C4-2B (cell line): ENCODE data around the gene CRYZL1.
"Not testable (repeated sequence)": the region's sequence is repeated elsewhere in the genome, so short reads cannot be mapped to it uniquely, and the experiment has no call there.

Source experiments
- ZFX ChIP-seq: fragments of 450-650 bp; IDR thresholded peaks from 2 replicates; pipeline ENCODE4 v1.6.1; 2017
- TF ChIP-seq, protein P1 (sequence below): fragments of 450-650 bp; conservative IDR thresholded peaks from 2 replicates; pipeline ENCODE4 v1.5.1; 2017; ENCODE audit warnings: mild to moderate bottlenecking

DNA sequence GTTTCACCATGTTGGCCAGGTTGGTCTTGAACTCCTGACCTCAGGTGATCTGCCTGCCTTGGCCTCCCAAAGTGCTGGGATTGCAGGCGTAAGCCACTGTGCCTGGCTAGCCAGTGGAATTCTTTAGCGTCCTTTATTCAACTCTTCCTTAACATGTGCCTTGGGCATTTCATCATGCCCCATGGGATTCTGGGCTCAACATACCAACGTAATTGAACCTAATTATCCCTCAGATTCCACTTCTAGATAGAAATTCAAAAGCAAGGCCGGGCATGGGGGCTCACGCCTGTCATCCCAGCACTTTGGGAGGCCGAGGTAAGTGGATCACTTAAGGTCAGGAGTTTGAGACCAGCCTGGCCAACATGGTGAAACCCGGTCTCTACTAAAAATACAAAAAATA lies 15.4 kb downstream of the CRYZL1 start:
- TF ChIP-seq, protein P1, sequence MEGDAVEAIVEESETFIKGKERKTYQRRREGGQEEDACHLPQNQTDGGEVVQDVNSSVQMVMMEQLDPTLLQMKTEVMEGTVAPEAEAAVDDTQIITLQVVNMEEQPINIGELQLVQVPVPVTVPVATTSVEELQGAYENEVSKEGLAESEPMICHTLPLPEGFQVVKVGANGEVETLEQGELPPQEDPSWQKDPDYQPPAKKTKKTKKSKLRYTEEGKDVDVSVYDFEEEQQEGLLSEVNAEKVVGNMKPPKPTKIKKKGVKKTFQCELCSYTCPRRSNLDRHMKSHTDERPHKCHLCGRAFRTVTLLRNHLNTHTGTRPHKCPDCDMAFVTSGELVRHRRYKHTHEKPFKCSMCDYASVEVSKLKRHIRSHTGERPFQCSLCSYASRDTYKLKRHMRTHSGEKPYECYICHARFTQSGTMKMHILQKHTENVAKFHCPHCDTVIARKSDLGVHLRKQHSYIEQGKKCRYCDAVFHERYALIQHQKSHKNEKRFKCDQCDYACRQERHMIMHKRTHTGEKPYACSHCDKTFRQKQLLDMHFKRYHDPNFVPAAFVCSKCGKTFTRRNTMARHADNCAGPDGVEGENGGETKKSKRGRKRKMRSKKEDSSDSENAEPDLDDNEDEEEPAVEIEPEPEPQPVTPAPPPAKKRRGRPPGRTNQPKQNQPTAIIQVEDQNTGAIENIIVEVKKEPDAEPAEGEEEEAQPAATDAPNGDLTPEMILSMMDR = not testable (repeated sequence)
- not testable (repeated sequence) for TF ChIP-seq ZFX
